Kasumi-1 (cell line): ENCODE results near the gene CHRD.
"Not testable (repeated sequence)": the region's sequence is repeated elsewhere in the genome, so short reads cannot be mapped to it uniquely, and the experiment has no call there.

ENCODE experiments used
- DNase-seq, 2 experiments: peaks; one replicate each; lab custom pipeline; 2025; lab: John Stamatoyannopoulos, UW

The CHRD gene

DNA sequence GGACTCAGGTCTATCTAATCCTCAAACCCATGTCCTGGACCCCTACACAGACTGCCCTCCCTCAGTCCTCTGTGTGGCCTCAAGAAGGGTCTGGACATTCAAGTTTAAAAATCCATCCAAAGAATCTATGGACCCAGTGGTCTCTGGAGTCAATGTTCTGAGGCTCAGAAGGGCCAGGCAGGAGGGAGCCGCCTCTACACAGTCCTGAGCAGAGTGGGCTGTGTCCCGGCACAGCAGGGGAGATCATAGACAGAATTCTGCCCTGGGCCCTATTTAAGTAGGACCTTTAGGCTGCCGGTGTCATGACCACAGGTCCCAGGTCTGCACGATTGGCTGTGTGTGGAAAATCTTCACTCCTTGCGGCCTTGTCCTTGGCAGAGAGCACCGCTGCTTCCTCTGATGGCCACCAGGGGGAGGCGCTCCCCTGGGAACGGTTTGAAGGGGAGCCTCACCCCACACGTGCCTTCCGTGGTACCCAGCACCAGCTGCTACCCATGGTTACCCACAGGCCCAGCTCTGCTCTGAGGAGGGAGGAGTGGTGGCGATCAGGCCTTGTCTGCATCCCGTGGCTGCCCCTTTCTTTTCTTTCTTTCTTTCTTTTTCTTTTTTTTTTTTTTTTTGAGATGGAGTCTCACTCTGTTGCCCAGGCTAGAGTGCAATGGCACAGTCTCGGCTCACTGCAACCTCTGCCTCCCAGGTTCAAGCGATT is 37.9 kb downstream of the CHRD start:
- peak; percentile 62 to 71 for DNase-seq

DNA sequence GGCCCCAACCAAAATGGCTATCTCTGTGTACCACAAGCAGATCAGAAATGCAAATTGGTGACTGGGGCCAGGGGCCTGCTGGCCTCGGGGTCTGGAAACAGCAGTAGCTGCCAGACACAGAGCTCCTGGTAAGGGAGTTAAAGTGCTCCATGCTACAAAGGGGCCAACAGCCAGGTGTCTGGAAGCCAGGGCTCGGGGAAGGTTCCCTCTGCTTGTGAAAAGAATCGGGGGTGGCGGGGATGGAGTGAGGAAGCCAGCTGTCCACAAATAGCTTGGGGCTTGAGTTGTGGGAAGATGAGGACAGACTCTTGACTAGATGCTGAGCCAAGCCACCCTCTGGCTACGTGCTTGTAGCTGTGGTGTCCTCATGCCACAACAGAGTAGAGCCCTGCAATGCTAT is 39.3 kb downstream of the CHRD start:
- DNase-seq: peak in 1 of 2 experiments; percentile 4

DNA sequence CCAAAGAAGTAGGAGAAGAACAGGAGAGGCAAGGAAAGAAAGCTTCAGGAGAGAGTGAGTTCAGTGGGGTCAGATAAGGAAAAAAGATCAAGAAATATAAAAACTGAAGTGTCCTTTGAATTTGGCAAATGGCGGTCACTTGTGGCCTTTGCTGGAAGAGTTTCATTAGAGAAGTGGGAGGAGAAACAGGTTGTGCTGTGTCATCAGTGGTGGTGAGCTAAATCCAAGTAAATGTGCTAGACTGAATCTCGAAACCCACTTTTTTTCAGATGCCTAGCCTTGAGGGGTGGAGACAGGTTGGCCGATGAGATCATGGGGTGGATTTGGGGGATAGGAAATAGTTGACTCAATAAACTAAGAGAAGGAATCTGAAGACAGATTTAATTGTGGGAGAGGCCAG is 43.7 kb downstream of the CHRD start:
- DNase-seq: no peak

DNA sequence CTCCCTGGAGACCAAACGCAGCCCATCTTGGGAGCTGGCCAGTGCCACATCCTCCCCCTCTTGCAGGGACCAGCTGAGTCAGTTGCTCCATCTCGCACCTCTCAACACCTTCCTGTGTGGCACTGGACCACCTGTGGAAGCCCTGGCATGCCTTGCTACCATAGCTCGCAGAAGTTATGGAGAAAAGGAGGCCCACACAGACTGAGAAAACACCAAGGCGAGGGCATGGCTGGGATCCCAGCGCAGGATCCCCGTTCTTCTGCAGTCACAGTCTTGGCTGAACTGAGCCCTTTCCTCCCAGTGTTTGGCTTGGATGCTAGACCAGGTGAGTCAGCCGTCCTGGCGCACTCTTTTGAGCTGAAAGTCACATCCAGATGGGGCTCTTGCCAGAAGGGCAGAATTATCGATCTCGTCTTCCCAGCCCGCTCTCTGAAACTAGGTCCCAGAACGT is 46.9 kb downstream of the CHRD start:
- DNase-seq: no peak

DNA sequence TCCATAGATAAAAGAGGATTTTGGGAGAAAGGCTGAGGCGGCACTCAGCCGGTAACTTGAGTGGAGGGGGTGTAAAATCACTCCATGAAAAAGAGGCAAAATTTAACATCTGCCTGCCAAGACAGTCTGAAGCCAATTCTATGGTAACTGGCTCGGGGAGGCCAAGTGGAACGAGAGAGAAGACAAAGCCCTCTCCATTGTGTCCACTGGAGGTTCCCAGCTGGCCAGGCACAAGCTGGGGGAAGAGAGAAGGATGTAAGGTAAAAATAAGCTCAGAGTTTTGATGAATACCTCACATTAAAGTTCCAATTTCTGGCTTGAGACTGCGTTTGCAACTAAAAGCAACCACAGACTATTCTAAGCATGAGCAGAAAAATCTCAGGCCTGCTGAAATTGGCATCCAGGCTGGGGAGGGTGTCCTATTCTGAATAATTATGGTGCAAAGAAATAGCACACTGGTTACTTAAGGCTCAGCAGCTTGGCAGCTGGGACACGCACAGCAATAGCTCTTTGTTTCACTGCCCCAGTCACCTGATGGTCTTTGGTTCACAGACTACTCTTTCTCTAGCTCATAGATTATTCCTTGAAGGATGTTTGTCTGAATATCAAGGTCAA is 48.8 kb downstream of the CHRD start:
- no peak for DNase-seq

DNA sequence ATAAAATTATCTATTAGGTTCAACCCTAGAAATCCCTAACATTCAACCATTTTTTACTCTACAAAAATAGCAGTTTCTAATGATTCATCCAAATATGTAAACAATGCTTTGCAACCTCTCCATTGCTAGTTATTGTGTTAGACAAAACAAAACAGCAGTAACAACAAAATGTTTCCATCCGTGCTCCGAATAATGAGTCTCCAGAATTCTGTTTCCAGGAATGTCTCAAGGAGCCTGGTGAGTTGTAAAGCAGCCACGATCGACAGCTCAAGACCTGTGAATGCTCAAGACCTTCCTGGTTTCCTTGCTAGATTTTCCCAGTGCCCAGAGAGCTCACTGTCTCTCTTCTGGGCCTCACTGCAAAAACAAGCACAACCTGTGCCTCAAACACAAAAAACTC is 49.9 kb downstream of the CHRD start:
- no peak for DNase-seq

DNA sequence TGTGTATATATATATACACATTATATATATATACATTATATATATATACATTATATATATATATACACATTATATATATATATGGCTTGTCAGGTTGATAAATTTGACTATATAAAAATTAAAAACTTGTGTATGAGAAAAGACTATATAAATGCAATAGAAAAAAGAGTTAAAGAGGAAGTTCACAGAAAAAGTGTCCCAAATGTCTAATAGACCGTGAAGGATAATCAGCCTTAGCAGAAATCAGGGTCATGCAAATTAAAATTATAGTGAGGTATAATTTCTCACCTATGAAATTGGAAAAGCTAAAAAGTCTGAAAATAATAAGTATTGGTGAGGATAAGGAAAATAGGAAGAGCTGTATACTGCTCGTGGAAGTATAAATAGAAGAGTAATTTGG is 51.1 kb downstream of the CHRD start:
- no peak for DNase-seq

GRCh38 chr3:184433178-184433577 is 53.3 kb downstream of the CHRD start:
- not testable (repeated sequence) for DNase-seq

DNA sequence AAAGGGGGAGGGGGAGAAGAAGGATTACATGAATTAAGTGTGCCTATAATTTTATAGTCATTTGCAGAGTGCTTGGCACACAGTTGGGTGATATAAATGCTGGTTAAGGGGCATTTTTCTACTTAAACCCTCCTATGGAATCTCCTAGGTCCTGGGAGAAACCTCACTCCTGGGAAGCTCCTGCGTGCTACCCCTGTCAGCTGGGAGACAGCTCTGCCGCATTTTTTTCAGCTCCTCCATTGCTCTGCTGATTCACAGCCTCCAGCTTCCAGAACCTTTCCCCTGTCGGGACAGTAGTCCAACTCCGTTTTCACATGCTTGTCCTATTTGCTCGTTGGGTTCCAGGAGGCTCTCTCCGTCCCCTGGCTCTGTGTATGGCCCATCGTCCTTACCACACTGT is 59.2 kb downstream of the CHRD start:
- DNase-seq: no peak
